HepG2 (cell line): ENCODE data around the gene CNNM1. TPM values are rescaled to one million over a fixed set of nuclear protein-coding genes. Genes with fewer than 3 reads are reported as not detected.

Experiments used
- ATAC-seq: fragments of 200-7000 bp; cut with Tn5 transposase; 3 replicates; pipeline ENCODE4 v1.9.1; 2020; ENCODE audit warnings: mild to moderate bottlenecking, moderate library complexity
- BruUV-seq: library from RNA; stranded (reverse); fragments of 400-500 nt; replicated peaks from 2 replicates; lab custom pipeline; 2021; lab: Mats Ljungman, UMichigan
- CTCF ChIA-PET: fragments of 300-600 bp; formaldehyde crosslinking; extraction: SDS; loops from one replicate; lab custom pipeline; 2021; ENCODE audit warnings: low total read pairs, inconsistent platforms, low intra/inter-chr PET ratio; lab: Yijun Ruan, JAX
- POLR2A ChIA-PET: fragments of 350-600 bp; sonication (Branson Sonifier 250); formaldehyde crosslinking; loops from one replicate; lab custom pipeline; 2020; ENCODE audit warnings: antibody characterized with exemption, inconsistent platforms; lab: Yijun Ruan, JAX
- DNase-seq: peaks from one replicate; pipeline ENCODE4 v3.0.0-alpha.2; 2015; ENCODE audit warnings: low spot score
- FAIRE-seq: peaks from 3 replicates; lab custom pipeline; 2011; peaks lifted over from hg19 to GRCh38; lab: Jason Lieb, UNC
- H2AFZ ChIP-seq: one replicate; pipeline ENCODE4 v1.6.1; 2011; ENCODE audit warnings: low read length, inconsistent platforms
- H3K27ac ChIP-seq: fragments of 300-600 bp; 3 replicates; pipeline ENCODE4 v1.8.0; 2011; ENCODE audit warnings: mixed run types, mild to moderate bottlenecking, mixed read lengths, low read length, inconsistent platforms; ENCODE audit not compliant: insufficient read depth; ENCODE audit errors: extremely low read length
- H3K27me3 ChIP-seq, 2 experiments: fragments of 200-600 bp in 1 of 2; 2 replicates in 1 of 2; 3 replicates in 1 of 2; pipeline versions ENCODE4 v1.6.0 to v1.8.0; 2011; ENCODE audit warnings: low read length in 2 of 2, mild to moderate bottlenecking in 2 of 2, moderate library complexity in 2 of 2, inconsistent platforms in 1 of 2; ENCODE audit not compliant: insufficient read depth in 2 of 2, control insufficient read depth in 1 of 2
- H3K36me3 ChIP-seq, 2 experiments: fragments of 200-600 bp in 1 of 2; replicated peaks in 1 of 2; 2 replicates in 1 of 2; 3 replicates in 1 of 2; pipeline versions ENCODE4 v1.5.1 to v1.8.0; 2011; ENCODE audit warnings: low read length in 2 of 2, inconsistent platforms in 1 of 2; ENCODE audit not compliant: insufficient read depth in 2 of 2, control insufficient read depth in 1 of 2
- H3K4me1 ChIP-seq: 2 replicates; pipeline ENCODE4 v1.5.1; 2012; ENCODE audit warnings: low read length, inconsistent platforms; ENCODE audit not compliant: insufficient read depth
- H3K4me2 ChIP-seq: 2 replicates; pipeline ENCODE4 v1.6.0; 2011; ENCODE audit warnings: low read depth, low read length, inconsistent platforms
- H3K4me3 ChIP-seq, 3 experiments: fragments of 200-600 bp in 1 of 3; sonication (generic), shearing (Covaris generic) in 1 of 3; replicated peaks in 1 of 3; 2 replicates each; pipeline ENCODE4 v1.5.1; 2011 to 2016; ENCODE audit warnings: low read length in 3 of 3, inconsistent platforms in 2 of 3, low read depth in 2 of 3, mild to moderate bottlenecking in 2 of 3, control low read depth in 1 of 3, mixed read lengths in 1 of 3; ENCODE audit not compliant: insufficient read depth in 1 of 3
- H3K79me2 ChIP-seq: one replicate; pipeline ENCODE4 v1.6.1; 2011; ENCODE audit warnings: low read length, inconsistent platforms; ENCODE audit not compliant: insufficient read depth
- H3K9ac ChIP-seq: 2 replicates; pipeline ENCODE4 v1.6.0; 2011; ENCODE audit warnings: mild to moderate bottlenecking, low read depth, low read length, inconsistent platforms; ENCODE audit not compliant: insufficient read depth
- H3K9me3 ChIP-seq: 2 replicates; pipeline ENCODE4 v1.5.1; 2012; ENCODE audit warnings: mild to moderate bottlenecking, low read length
- H4K20me1 ChIP-seq: 2 replicates; pipeline ENCODE4 v1.6.0; 2011; ENCODE audit warnings: inconsistent platforms, mild to moderate bottlenecking, low read length, moderate library complexity; ENCODE audit not compliant: insufficient read depth
- BATF2 ChIP-seq: sonication (generic); formaldehyde crosslinking; IDR thresholded peaks from 2 replicates; pipeline ENCODE4 v1.8.0; 2022; ENCODE audit warnings: mild to moderate bottlenecking, missing genetic modification reagents, moderate library complexity
- CBX1 ChIP-seq: IDR thresholded peaks from one replicate; pipeline ENCODE4 v1.6.1; 2016; ENCODE audit warnings: antibody characterized with exemption, low read depth
- MTA3 ChIP-seq: sonication (generic); formaldehyde crosslinking; IDR thresholded peaks from 2 replicates; pipeline ENCODE4 v1.4.0; 2020; ENCODE audit warnings: missing genetic modification reagents
- MYNN ChIP-seq: sonication (generic); formaldehyde crosslinking; IDR thresholded peaks from 2 replicates; pipeline ENCODE4 v1.4.0; 2020; ENCODE audit warnings: mild to moderate bottlenecking, low read depth, missing genetic modification reagents
- TEF ChIP-seq: sonication (generic); formaldehyde crosslinking; IDR thresholded peaks from 2 replicates; pipeline ENCODE4 v1.5.0; 2020; ENCODE audit warnings: missing genetic modification reagents
- U2AF1 ChIP-seq: fragments of 200-400 bp; formaldehyde crosslinking; optimal IDR thresholded peaks from 2 replicates; pipeline ENCODE3; 2017; ENCODE audit warnings: mild to moderate bottlenecking, low read depth, low read length
- ZBTB3 ChIP-seq: sonication (generic); formaldehyde crosslinking; IDR thresholded peaks from 2 replicates; pipeline ENCODE4 v1.4.0; 2020; ENCODE audit warnings: low read depth, mild to moderate bottlenecking, moderate library complexity, missing genetic modification reagents, borderline replicate concordance
- ZNF180 ChIP-seq: sonication (generic); formaldehyde crosslinking; IDR thresholded peaks from 2 replicates; pipeline ENCODE4 v1.4.0; 2020; ENCODE audit warnings: low read depth, missing genetic modification reagents, borderline replicate concordance
- ZNF230 ChIP-seq: sonication (generic); formaldehyde crosslinking; IDR thresholded peaks from 2 replicates; pipeline ENCODE4 v1.4.0; 2020; ENCODE audit warnings: mild to moderate bottlenecking, missing genetic modification reagents
- ZNF251 ChIP-seq: sonication (generic); formaldehyde crosslinking; IDR thresholded peaks from 2 replicates; pipeline ENCODE4 v1.9.0; 2021; ENCODE audit warnings: mild to moderate bottlenecking, missing genetic modification reagents
- ZNF350 ChIP-seq: sonication (generic); formaldehyde crosslinking; IDR thresholded peaks from 2 replicates; pipeline ENCODE4 v1.4.0; 2020; ENCODE audit warnings: mild to moderate bottlenecking, low read depth, missing genetic modification reagents, borderline replicate concordance
- ZNF546 ChIP-seq: sonication (generic); formaldehyde crosslinking; conservative IDR thresholded peaks from 2 replicates; pipeline ENCODE4 v1.8.1; 2023; ENCODE audit warnings: mild to moderate bottlenecking, missing genetic modification reagents
- ZNF639 ChIP-seq: conservative IDR thresholded peaks from 2 replicates; pipeline ENCODE4 v1.6.1; 2018; ENCODE audit warnings: missing genetic modification reagents
- WGBS: methylation state at CpG from one replicate; pipeline ENCODE4 v1.1.6; 2017; ENCODE audit warnings: low lambda C conversion rate; 5-methylcytosine and 5-hydroxymethylcytosine counted together
- in situ Hi-C: cut with HindIII; loops from 2 replicates; pipeline ENCODE4 v1.10.0; 2017; ENCODE audit warnings: low pct_unique_long_range_greater_than_20kb; ENCODE audit not compliant: extremely low pct_ligation_motif_present
- intact Hi-C: fragments of 100-400 bp; cut with micrococcal nuclease; formaldehyde crosslinking; loops from one replicate; pipeline ENCODE4 v1.10.0; 2022; ENCODE audit not compliant: unreplicated experiment
- polyA plus RNA-seq, 8 experiments: library from polyadenylated mRNA; depleted of rRNA in 3 of 8; stranded (reverse) in 7 of 8; unstranded in 1 of 8; fragments of >200 nt; fragmentation: Illumina TruSeq in 4 of 8; extraction: Trizol in 4 of 8; gene quantifications; 2 replicates each; pipeline versions ENCODE4 v1.2.1 to v1.2.3, GENCODE V29; 2011 to 2016; ENCODE audit warnings: low read depth in 4 of 8, missing spikeins in 1 of 8, mixed read lengths in 1 of 8; ENCODE audit not compliant: insufficient read depth in 1 of 8
- total RNA-seq, 5 experiments: library from RNA; depleted of rRNA; stranded (reverse); fragments of >200 nt; fragmentation: Illumina TruSeq; extraction: Trizol; gene quantifications; 2 replicates each; pipeline ENCODE4 v1.2.3, GENCODE V29; 2016; ENCODE audit warnings: low read depth in 1 of 5
- TF ChIP-seq, protein P1 (sequence below): IDR thresholded peaks from 2 replicates; pipeline ENCODE4 v1.6.1; 2016; ENCODE audit warnings: mild to moderate bottlenecking

CNNM1 gene
- total and polyA plus RNA-seq, 2 of the 13 experiments (the other 11 are each of a cell fraction or from before 2014, with no cell fraction given) = 4.3 to 9.6 TPM

- TF ChIP-seq ZNF639 (CRISPR knock-in tag) (no peak), ZNF546 (no peak), MTA3 (no peak), CBX1 (no peak), ZNF180 (CRISPR knock-in tag) (no peak)
These were observed 45.4 kb downstream of the CNNM1 start (continued) for GRCh38 chr10:99374526-99374925.

DNA sequence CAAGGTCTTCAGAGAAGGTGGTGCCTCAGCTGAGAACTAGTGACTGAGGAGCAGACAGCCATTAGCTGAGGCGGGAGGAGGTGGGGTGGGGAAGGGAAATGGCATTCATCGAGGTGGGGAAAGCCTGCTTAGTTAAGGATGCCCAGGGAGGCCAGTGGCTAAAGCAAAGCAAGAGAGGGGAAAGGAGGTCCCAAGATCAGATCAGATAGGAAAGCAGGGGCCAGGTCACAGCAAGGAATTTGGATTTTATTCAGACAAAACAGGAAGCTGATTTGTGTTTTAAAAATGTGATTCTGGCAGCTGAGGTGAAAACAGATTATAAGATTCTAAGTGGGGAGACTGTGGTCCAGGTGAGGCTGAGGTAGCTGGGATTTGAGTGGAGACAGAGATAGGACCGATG is 45.8 kb downstream of the CNNM1 start:
- 0 out of 2 replicates have a peak, but pooled peaks cover 10% of the 10 kb centered on the region for H3K4me1 ChIP-seq
- H3K27ac ChIP-seq = no peak overlapping the region
- H4K20me1 ChIP-seq = no peaks in the 10 kb centered on the region
- 49% methylated on average over 3 of the region's 3 CpGs for WGBS
- ChIA-PET POLR2A (no interaction called here), CTCF (no interaction called here)
- no TSS peak for BruUV-seq
- TF ChIP-seq ZNF251 (CRISPR knock-in tag) = no peak
- no peak for TF ChIP-seq BATF2
- no peak for TF ChIP-seq ZBTB3 (CRISPR knock-in tag)
- TF ChIP-seq ZNF350 (CRISPR knock-in tag) = no peak
- TF ChIP-seq U2AF1 = no peak
- no peak for TF ChIP-seq MYNN (CRISPR knock-in tag)
- TF ChIP-seq, protein P1, sequence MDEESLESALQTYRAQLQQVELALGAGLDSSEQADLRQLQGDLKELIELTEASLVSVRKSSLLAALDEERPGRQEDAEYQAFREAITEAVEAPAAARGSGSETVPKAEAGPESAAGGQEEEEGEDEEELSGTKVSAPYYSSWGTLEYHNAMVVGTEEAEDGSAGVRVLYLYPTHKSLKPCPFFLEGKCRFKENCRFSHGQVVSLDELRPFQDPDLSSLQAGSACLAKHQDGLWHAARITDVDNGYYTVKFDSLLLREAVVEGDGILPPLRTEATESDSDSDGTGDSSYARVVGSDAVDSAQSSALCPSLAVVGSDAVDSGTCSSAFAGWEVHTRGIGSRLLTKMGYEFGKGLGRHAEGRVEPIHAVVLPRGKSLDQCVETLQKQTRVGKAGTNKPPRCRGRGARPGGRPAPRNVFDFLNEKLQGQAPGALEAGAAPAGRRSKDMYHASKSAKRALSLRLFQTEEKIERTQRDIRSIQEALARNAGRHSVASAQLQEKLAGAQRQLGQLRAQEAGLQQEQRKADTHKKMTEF (CRISPR knock-in tag) = no peak
- no peak for TF ChIP-seq TEF
- no peak for TF ChIP-seq ZNF230 (CRISPR knock-in tag)
- H2AFZ ChIP-seq = no peak overlapping the region
- ATAC-seq = no peak
- no peak overlapping the region for H3K4me3 ChIP-seq
- no peak overlapping the region for H3K9ac ChIP-seq
- in situ Hi-C loops (no loop called here), intact Hi-C loops (loop anchor here (5.0 kb wide), 1 partner anchor 43 kb away; no protein-coding TSS in a partner anchor)
- no peak for FAIRE-seq
- H3K4me2 ChIP-seq = no peak overlapping the region
- H3K27me3 ChIP-seq = no peaks in the 10 kb centered on the region
- H3K79me2 ChIP-seq = no peaks in the 10 kb centered on the region
- DNase-seq = no peak
- H3K36me3 ChIP-seq = no peaks in the 10 kb centered on the region
- no peaks in the 10 kb centered on the region for H3K9me3 ChIP-seq
